Right lobe of liver (tissue), 6 donors: ENCODE measurements around the gene RDH11. TPM values are rescaled to one million over a fixed set of nuclear protein-coding genes. Genes with fewer than 3 reads are reported as not detected.
"Not testable (repeated sequence)": the region's sequence is repeated elsewhere in the genome, so short reads cannot be mapped to it uniquely, and the experiment has no call there.

Experiments used
- ATAC-seq, 4 donors: fragments of 200-7000 bp; cut with Tn5 transposase; one replicate each; pipeline ENCODE4 v1.9.1; 2020; ENCODE audit warnings: mild to moderate bottlenecking in 4 of 4, moderate library complexity in 4 of 4
- DNase-seq, 3 donors: peaks; one replicate each; pipeline ENCODE4 v3.0.0-alpha.2; 2020
- H3K27ac ChIP-seq, 3 donors: fragments of 200-600 bp; one replicate each; pipeline ENCODE4 v1.8.0; 2022
- H3K27me3 ChIP-seq, 2 donors: fragments of 200-600 bp; one replicate each; pipeline ENCODE4 v1.8.0; 2022
- H3K36me3 ChIP-seq, 4 donors: fragments of 200-600 bp; sonication (generic) in 1 of 4; one replicate each; pipeline versions ENCODE4 v1.5.1 to v1.8.0; 2017 to 2022; ENCODE audit warnings: control low read depth in 1 of 4
- H3K4me1 ChIP-seq, 4 donors: fragments of 200-600 bp; sonication (generic) in 1 of 4; one replicate each; pipeline versions ENCODE4 v1.5.1 to v1.8.0; 2017 to 2022; ENCODE audit warnings: control low read depth in 1 of 4
- H3K4me3 ChIP-seq, 3 donors: fragments of 200-600 bp; one replicate each; pipeline ENCODE4 v1.8.0; 2022
- H3K9me3 ChIP-seq, 4 donors: fragments of 200-600 bp; sonication (generic) in 1 of 4; one replicate each; pipeline versions ENCODE4 v1.5.1 to v1.8.0; 2017 to 2022; ENCODE audit warnings: control low read depth in 1 of 4
- CTCF ChIP-seq, 4 donors: fragments of 200-600 bp in 3 of 4; fragments of 450-650 bp in 1 of 4; IDR thresholded peaks; one replicate each; pipeline versions ENCODE4 v1.5.1 to v1.8.0; 2016 to 2022; ENCODE audit warnings: antibody characterized with exemption in 4 of 4, mild to moderate bottlenecking in 2 of 4
- POLR2A ChIP-seq: fragments of 450-650 bp; IDR thresholded peaks from one replicate; pipeline ENCODE4 v1.6.1; 2017; ENCODE audit warnings: antibody characterized with exemption, mild to moderate bottlenecking
- WGBS: methylation state at CpG from one replicate; pipeline ENCODE4 v1.1.6; 2018; ENCODE audit warnings: low coverage, low lambda C conversion rate; ENCODE audit not compliant: insufficient coverage; ENCODE audit errors: missing lambda C conversion rate; 5-methylcytosine and 5-hydroxymethylcytosine counted together
- intact Hi-C, 2 donors: fragments of 100-400 bp; cut with DNase I; formaldehyde crosslinking; loops; one replicate each; pipeline versions ENCODE4 v1.11.2 to v1.14.1; 2022
- total RNA-seq, 6 experiments: library from RNA; depleted of rRNA in 2 of 6; stranded (reverse); fragments of >200 nt in 2 of 6; fragmentation: NEBNext Ultra II Directional in 3 of 6; extraction: Animal tissue kit (Norgen Biotek cat#: 25700) in 3 of 6; gene quantifications; one replicate each; pipeline versions ENCODE4 v1.1.0 to v1.2.4, GENCODE V29; 2016 to 2023
- donor health status: DM: no; HTN: yes; CAD: no.
- donor health status: DM: no; HTN: no; CAD: no.
- donor health status: DM: no; HTN: no; CAD: no.
- donor health status: DM: no; HTN: yes; CAD: no.
- donor health status: DM: no; HTN: yes; CAD: no.

The RDH11 gene
- total RNA-seq, 6 experiments from 2014 or later, result 35.5 to 106 (median 83.4) TPM

DNA sequence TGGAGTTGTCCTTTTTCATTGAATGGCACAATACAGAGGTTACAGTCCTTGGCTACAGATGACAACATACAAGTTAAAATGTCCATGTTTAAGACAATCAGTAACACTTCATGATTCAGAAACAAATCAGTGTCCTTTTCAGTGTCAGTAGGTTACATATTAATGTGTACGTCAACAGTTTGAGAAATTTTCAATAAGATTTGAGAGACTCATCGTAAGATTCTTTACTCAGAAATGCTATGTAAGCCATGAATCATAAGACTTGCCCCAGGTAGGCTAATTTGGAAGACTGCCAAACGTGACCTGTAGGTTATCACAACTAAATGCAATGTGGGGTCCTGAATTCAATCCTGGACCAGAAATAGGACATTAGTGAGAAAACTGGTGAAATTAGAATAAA is 9.6 kb upstream of the RDH11 start:
- 39% methylated on average over 3 of the region's 3 CpGs for WGBS
- Histone ChIP-seq H3K4me1 (peaks cover 0 to 26% (median 6%) of the 10 kb centered on the region in 4 donors), H3K27me3 (no peaks in the 10 kb centered on the region), H3K4me3 (no peak overlapping the region), H3K27ac (no peak overlapping the region), H3K9me3 (no peaks in the 10 kb centered on the region), H3K36me3 (no peaks in the 10 kb centered on the region)
- no peak for DNase-seq
- no peak for ATAC-seq
- TF ChIP-seq POLR2A (no peak), CTCF (IDR thresholded peaks at IDR 0.05) (no peak)
- intact Hi-C loops, result no loop called here

- Histone ChIP-seq H3K4me3 (no peak overlapping the region), H3K27ac (no peak overlapping the region), H3K27me3 (no peaks in the 10 kb centered on the region), H3K9me3 (no peaks in the 10 kb centered on the region), H3K36me3 (no peaks in the 10 kb centered on the region), H3K4me1 (peaks cover 0 to 19% (median 4%) of the 10 kb centered on the region in 4 donors)
- WGBS, result 0% methylated on average over 3 of the region's 3 CpGs
- DNase-seq, result no peak
- peak; percentile 91 to 96 (median 94) for ATAC-seq
- peak; percentile 70 to 85 (median 76) for TF ChIP-seq CTCF (IDR thresholded peaks at IDR 0.05)
- TF ChIP-seq POLR2A, result no peak
- intact Hi-C loops, result no loop called here
Observed at GRCh38 chr14:67704484-67705089, 9.0 kb upstream of the RDH11 start.

DNA sequence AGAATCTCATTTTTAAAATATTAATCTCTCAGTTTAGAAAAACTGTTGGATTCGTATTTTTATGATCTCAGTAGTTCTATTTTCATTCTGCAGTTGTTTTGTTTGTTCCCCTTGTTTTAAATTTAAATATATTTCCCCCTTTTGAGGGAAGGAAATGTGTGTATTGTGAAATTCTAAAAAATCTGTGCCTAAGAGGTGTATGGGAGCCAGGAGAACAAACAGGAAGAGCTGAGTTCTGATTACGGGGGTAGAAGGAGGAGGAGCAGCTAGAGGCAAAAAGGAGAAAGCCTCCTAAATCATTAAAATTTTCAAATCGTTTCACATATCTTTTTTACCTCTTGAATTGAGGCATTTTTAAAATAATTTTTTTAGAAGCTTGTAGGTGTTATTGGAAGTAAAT is 8.4 kb upstream of the RDH11 start:
- Histone ChIP-seq H3K4me1 (peaks cover 0 to 17% (median 1%) of the 10 kb centered on the region in 4 donors), H3K36me3 (no peaks in the 10 kb centered on the region), H3K27ac (no peak overlapping the region), H3K27me3 (no peaks in the 10 kb centered on the region), H3K4me3 (no peak overlapping the region), H3K9me3 (no peaks in the 10 kb centered on the region)
- intact Hi-C loops, result no loop called here
- ATAC-seq (peak; percentile 65 to 72 (median 66)), DNase-seq (no peak)
- 12% methylated on average over 3 of the region's 3 CpGs for WGBS
- TF ChIP-seq POLR2A (no peak), CTCF (IDR thresholded peaks at IDR 0.05) (no peak)

- H3K27ac ChIP-seq, H3K9me3 ChIP-seq, H3K27me3 ChIP-seq, intact Hi-C loops, DNase-seq, H3K36me3 ChIP-seq, H3K4me3 ChIP-seq, ATAC-seq: not testable (repeated sequence)
- WGBS, result 84% methylated on average over 8 of the region's 8 CpGs
- H3K4me1 ChIP-seq, result peaks cover 0 to 18% (median 0%) of the 10 kb centered on the region in 4 donors
Observed at GRCh38 chr14:67701492-67701891, 5.9 kb upstream of the RDH11 start, which contains the start of gene RDH12. RDH12 (plus strand) TSS chr14:67701886; CDS start chr14:67722643, 20,757 bp downstream.

DNA sequence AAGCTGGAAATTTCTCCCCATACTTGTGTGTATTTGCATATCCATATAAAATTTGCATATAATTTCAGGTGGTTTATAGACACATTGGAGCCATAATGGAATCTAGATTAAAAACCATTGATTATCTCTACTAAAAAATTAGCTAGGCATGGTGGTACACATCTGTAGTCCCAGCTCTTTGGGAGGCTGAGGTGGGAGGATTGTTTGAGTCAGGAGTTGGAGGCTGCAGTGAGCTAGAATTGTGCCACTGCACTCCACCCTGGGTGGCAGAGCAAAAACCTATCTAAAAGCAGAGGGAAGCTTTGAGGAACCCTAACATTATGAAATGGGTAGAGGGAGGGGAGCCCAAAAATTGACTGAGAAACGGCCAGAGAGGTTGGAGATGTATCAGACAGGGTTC is 2.6 kb upstream of the RDH11 start:
- intact Hi-C loops, result no loop called here
- no peaks in the 10 kb centered on the region for H3K9me3 ChIP-seq
- H3K27me3 ChIP-seq, result no peaks in the 10 kb centered on the region
- DNase-seq (no peak), ATAC-seq (no peak)
- WGBS, result 23% methylated on average over 1 of the region's 1 CpG
- TF ChIP-seq CTCF (IDR thresholded peaks at IDR 0.05) (no peak), POLR2A (no peak)
- H3K36me3 ChIP-seq, result no peaks in the 10 kb centered on the region
- H3K4me3 ChIP-seq, result no peak overlapping the region
- peaks cover 0 to 6% (median 0%) of the 10 kb centered on the region in 4 donors for H3K4me1 ChIP-seq
- H3K27ac ChIP-seq, result peak overlapping the region in 2 of 3 donors; percentile 39 to 59
